Measurements from ENCODE around the gene STXBP4. TPM values are rescaled to one million over a fixed set of nuclear protein-coding genes. Genes with fewer than 3 reads are reported as not detected.

The STXBP4 gene
- total RNA-seq, 1 donor from 2014 or later = 12.6 TPM

DNA sequence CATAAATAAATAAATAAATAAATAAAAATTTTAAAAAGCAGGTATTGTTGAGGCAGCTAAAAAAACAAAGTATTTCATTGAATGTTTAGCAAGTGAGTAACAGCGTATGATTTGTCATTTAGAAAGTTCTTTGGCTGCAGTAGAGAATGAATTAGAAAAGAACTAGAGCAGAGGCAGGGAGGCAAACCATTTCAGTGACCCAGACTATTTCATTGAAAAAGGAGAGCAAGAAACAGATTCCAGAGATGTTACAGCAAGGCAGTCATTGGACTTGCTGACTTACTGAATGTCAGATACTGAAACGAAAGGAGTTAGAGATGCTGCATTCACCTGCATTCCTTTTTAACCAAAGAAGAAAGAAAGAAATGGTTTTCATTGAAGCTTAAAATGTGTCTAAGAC lies 190.7 kb downstream of the STXBP4 start:
- Histone ChIP-seq H3K36me3 (ENCODE audit: insufficient read depth, low read length) (no peaks in the 10 kb centered on the region), H3K9ac (ENCODE audit: low read length) (no peak overlapping the region), H4K20me1 (ENCODE audit: insufficient read depth, low read length) (no peaks in the 10 kb centered on the region), H3K9me3 (ENCODE audit: insufficient read depth, low read depth, low read length) (no peaks in the 10 kb centered on the region), H2AFZ (ENCODE audit: low read depth, low read length) (no peak overlapping the region), H3K27me3 (ENCODE audit: insufficient read depth, low read length) (no peaks in the 10 kb centered on the region), H3K27ac (ENCODE audit: low read depth, low read length) (no peak overlapping the region), H3K4me1 (ENCODE audit: insufficient read depth, low read length) (peaks cover 27% of the 10 kb centered on the region), H3K79me2 (ENCODE audit: insufficient read depth, low read length) (no peaks in the 10 kb centered on the region), H3K4me3 (ENCODE audit: insufficient read depth, low read depth, low read length) (no peak overlapping the region), H3K4me2 (ENCODE audit: low read length) (peak overlapping the region; percentile 8)
- TF ChIP-seq, protein P1, sequence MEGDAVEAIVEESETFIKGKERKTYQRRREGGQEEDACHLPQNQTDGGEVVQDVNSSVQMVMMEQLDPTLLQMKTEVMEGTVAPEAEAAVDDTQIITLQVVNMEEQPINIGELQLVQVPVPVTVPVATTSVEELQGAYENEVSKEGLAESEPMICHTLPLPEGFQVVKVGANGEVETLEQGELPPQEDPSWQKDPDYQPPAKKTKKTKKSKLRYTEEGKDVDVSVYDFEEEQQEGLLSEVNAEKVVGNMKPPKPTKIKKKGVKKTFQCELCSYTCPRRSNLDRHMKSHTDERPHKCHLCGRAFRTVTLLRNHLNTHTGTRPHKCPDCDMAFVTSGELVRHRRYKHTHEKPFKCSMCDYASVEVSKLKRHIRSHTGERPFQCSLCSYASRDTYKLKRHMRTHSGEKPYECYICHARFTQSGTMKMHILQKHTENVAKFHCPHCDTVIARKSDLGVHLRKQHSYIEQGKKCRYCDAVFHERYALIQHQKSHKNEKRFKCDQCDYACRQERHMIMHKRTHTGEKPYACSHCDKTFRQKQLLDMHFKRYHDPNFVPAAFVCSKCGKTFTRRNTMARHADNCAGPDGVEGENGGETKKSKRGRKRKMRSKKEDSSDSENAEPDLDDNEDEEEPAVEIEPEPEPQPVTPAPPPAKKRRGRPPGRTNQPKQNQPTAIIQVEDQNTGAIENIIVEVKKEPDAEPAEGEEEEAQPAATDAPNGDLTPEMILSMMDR (IDR thresholded peaks at IDR 0.05; ENCODE audit: insufficient read depth, low read depth, low read length) = no peak
- no peak for TF ChIP-seq EZH2 (IDR thresholded peaks at IDR 0.05; ENCODE audit: insufficient read depth, low read length)
- DNase-seq (ENCODE audit: low read depth) (peak; percentile 84), FAIRE-seq (peak; percentile 17)
- Mint-ChIP-seq H3K27me3 (ENCODE audit: low read depth, unreplicated experiment) (no peaks in the 10 kb centered on the region), H3K36me3 (ENCODE audit: low read depth, unreplicated experiment) (no peaks in the 10 kb centered on the region), H3K4me3 (ENCODE audit: unreplicated experiment) (no peak overlapping the region), H3K27ac (ENCODE audit: unreplicated experiment) (no peak overlapping the region), H3K4me1 (ENCODE audit: low read depth, unreplicated experiment) (peaks cover 16% of the 10 kb centered on the region), H3K9me3 (ENCODE audit: unreplicated experiment) (no peaks in the 10 kb centered on the region)

DNA sequence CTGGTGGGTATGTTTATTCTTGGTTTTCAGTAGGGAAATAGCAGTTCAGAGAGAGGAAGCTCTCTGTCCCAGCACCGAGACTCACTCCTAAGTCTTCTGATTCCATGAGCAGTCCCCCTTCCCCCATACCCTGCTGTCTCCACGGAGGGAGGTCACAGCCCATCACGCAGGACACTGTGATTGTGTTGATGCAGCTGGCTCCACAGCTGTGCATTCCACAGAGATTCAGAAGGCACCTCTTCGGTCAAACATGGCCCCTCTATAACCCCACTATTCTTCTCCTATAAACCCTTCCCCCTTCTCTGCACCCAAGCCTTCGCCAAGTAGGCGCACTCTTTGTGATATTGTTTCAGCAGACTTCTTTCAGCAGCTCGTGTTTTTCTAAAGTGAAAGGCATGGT lies 191.9 kb downstream of the STXBP4 start:
- Histone ChIP-seq H3K79me2 (ENCODE audit: insufficient read depth, low read length) (no peaks in the 10 kb centered on the region), H3K9ac (ENCODE audit: low read length) (no peak overlapping the region), H3K36me3 (ENCODE audit: insufficient read depth, low read length) (no peaks in the 10 kb centered on the region), H3K4me3 (ENCODE audit: insufficient read depth, low read depth, low read length) (no peak overlapping the region), H3K4me2 (ENCODE audit: low read length) (no peak overlapping the region), H3K27me3 (ENCODE audit: insufficient read depth, low read length) (no peaks in the 10 kb centered on the region), H4K20me1 (ENCODE audit: insufficient read depth, low read length) (no peaks in the 10 kb centered on the region), H3K9me3 (ENCODE audit: insufficient read depth, low read depth, low read length) (no peaks in the 10 kb centered on the region), H2AFZ (ENCODE audit: low read depth, low read length) (no peak overlapping the region), H3K4me1 (ENCODE audit: insufficient read depth, low read length) (peaks cover 27% of the 10 kb centered on the region), H3K27ac (ENCODE audit: low read depth, low read length) (no peak overlapping the region)
- no peaks in the 10 kb centered on the region for H3K36me3 Mint-ChIP-seq (ENCODE audit: low read depth, unreplicated experiment)
- DNase-seq (ENCODE audit: low read depth) (no peak), FAIRE-seq (no peak)
- TF ChIP-seq EZH2 (IDR thresholded peaks at IDR 0.05; ENCODE audit: insufficient read depth, low read length) = no peak
- TF ChIP-seq, protein P1 (IDR thresholded peaks at IDR 0.05; ENCODE audit: insufficient read depth, low read depth, low read length) = no peak
- no peak overlapping the region for H3K4me3 Mint-ChIP-seq (ENCODE audit: unreplicated experiment)
- H3K27ac Mint-ChIP-seq (ENCODE audit: unreplicated experiment) = no peak overlapping the region
- H3K4me1 Mint-ChIP-seq (ENCODE audit: low read depth, unreplicated experiment) = peaks cover 16% of the 10 kb centered on the region
- H3K27me3 Mint-ChIP-seq (ENCODE audit: low read depth, unreplicated experiment) = no peaks in the 10 kb centered on the region
- H3K9me3 Mint-ChIP-seq (ENCODE audit: unreplicated experiment) = no peaks in the 10 kb centered on the region

DNA sequence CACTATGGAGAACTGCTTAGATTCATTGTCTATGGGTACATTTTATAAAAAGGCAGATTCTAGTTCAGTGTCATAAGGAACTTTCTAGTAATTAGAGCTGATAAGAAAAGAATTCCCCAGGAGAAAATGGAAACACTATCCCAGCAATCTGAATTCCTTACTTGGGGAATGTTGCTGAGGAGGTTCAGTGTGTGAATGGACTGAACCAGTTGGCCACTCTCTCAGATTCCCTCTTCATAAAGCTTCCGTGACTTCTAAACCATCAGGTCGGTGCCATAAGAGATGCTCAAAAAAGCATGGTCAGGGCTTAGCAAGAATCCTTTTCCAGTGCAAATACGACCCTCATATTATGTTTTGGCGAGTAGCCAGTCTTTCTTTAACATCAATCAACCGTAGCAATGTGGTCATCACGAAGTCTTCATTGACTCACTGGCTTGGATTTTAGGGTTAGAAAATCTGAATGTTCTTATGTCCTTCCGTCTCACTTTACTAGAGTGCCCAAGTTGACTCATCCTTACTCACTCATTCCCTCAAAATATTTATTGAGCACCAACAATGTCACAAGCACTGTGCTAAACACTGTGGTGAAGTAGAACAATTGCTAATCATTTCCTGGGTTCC lies 193.5 kb downstream of the STXBP4 start:
- Histone ChIP-seq H3K9ac (ENCODE audit: low read length) (no peak overlapping the region), H3K9me3 (ENCODE audit: insufficient read depth, low read depth, low read length) (no peaks in the 10 kb centered on the region), H4K20me1 (ENCODE audit: insufficient read depth, low read length) (no peaks in the 10 kb centered on the region), H3K27me3 (ENCODE audit: insufficient read depth, low read length) (no peaks in the 10 kb centered on the region), H3K79me2 (ENCODE audit: insufficient read depth, low read length) (no peaks in the 10 kb centered on the region), H3K4me3 (ENCODE audit: insufficient read depth, low read depth, low read length) (no peak overlapping the region), H3K36me3 (ENCODE audit: insufficient read depth, low read length) (no peaks in the 10 kb centered on the region), H3K27ac (ENCODE audit: low read depth, low read length) (peak overlapping the region; percentile 17), H2AFZ (ENCODE audit: low read depth, low read length) (no peak overlapping the region), H3K4me2 (ENCODE audit: low read length) (peak overlapping the region; percentile 61), H3K4me1 (ENCODE audit: insufficient read depth, low read length) (peaks cover 27% of the 10 kb centered on the region)
- H3K4me1 Mint-ChIP-seq (ENCODE audit: low read depth, unreplicated experiment) = peaks cover 16% of the 10 kb centered on the region
- H3K36me3 Mint-ChIP-seq (ENCODE audit: low read depth, unreplicated experiment) = no peaks in the 10 kb centered on the region
- peak; percentile 96 for FAIRE-seq
- no peak overlapping the region for H3K4me3 Mint-ChIP-seq (ENCODE audit: unreplicated experiment)
- H3K27me3 Mint-ChIP-seq (ENCODE audit: low read depth, unreplicated experiment) = no peaks in the 10 kb centered on the region
- TF ChIP-seq EZH2 (IDR thresholded peaks at IDR 0.05; ENCODE audit: insufficient read depth, low read length) = no peak
- TF ChIP-seq, protein P1 (IDR thresholded peaks at IDR 0.05; ENCODE audit: insufficient read depth, low read depth, low read length) = no peak
- no peaks in the 10 kb centered on the region for H3K9me3 Mint-ChIP-seq (ENCODE audit: unreplicated experiment)
- H3K27ac Mint-ChIP-seq (ENCODE audit: unreplicated experiment) = no peak overlapping the region
- DNase-seq (ENCODE audit: low read depth) = peak; percentile 94
